Parathyroid adenoma (tissue), 2 donors: ENCODE data around the gene CDRT4.

Experiments used
- H2AFZ ChIP-seq: fragments of 300-600 bp; sonication (generic); one replicate; pipeline ENCODE4 v1.7.0; 2017; ENCODE audit warnings: antibody characterized with exemption, mild to moderate bottlenecking
- H3K27ac ChIP-seq: fragments of 300-600 bp; sonication (generic); one replicate; pipeline ENCODE4 v1.7.0; 2017
- H3K27me3 ChIP-seq: fragments of 300-600 bp; sonication (generic); one replicate; pipeline ENCODE4 v1.7.0; 2017; ENCODE audit warnings: low read length; ENCODE audit not compliant: control insufficient read depth, insufficient read depth
- H3K36me3 ChIP-seq: fragments of 300-600 bp; sonication (generic); one replicate; pipeline ENCODE4 v1.7.0; 2017; ENCODE audit warnings: low read length; ENCODE audit not compliant: control insufficient read depth, insufficient read depth
- H3K4me1 ChIP-seq: fragments of 300-600 bp; sonication (generic); one replicate; pipeline ENCODE4 v1.7.0; 2017; ENCODE audit warnings: control low read depth
- H3K4me2 ChIP-seq: fragments of 300-600 bp; sonication (generic); one replicate; pipeline ENCODE4 v1.7.0; 2017; ENCODE audit warnings: low read length
- H3K4me3 ChIP-seq: fragments of 300-600 bp; sonication (generic); one replicate; pipeline ENCODE4 v1.7.0; 2017; ENCODE audit warnings: low read depth, low read length
- H3K79me2 ChIP-seq: fragments of 300-600 bp; sonication (generic); one replicate; pipeline ENCODE4 v1.7.0; 2017; ENCODE audit warnings: control low read depth
- H3K9ac ChIP-seq: fragments of 300-600 bp; sonication (generic); one replicate; pipeline ENCODE4 v1.7.0; 2017; ENCODE audit warnings: mild to moderate bottlenecking
- H3K9me3 ChIP-seq: fragments of 300-600 bp; sonication (generic); one replicate; pipeline ENCODE4 v1.7.0; 2017; ENCODE audit warnings: low read length; ENCODE audit not compliant: control insufficient read depth
- CTCF ChIP-seq: fragments of 300-600 bp; sonication (generic); IDR thresholded peaks from one replicate; pipeline ENCODE4 v1.7.0; 2017; ENCODE audit warnings: antibody characterized with exemption, mild to moderate bottlenecking
- donor health status: primary hyperparathyroidism.

The CDRT4 gene

DNA sequence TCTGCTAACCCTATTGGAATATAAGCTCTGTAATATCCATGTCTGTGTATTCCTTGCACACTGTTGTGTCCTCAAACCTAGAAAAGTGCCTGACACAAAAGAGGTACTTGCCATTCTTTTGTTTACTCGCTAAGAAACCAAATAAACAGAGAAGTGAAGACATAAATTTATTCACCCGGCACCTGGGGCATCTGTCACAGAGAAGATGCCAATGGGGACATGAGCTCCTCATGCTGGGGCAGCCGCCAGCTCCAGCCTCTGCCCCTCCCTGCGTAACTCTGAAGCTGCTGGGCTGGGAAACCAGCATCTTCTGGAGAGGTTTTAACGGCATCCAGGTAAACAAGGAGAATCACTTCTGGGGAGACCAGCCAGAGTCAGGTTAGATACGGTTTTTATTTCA is 15.1 kb upstream of the CDRT4 start:
- Histone ChIP-seq H3K4me3 (no peak overlapping the region), H3K9me3 (no peaks in the 10 kb centered on the region), H3K4me1 (no peaks in the 10 kb centered on the region), H3K9ac (no peak overlapping the region), H3K36me3 (no peaks in the 10 kb centered on the region), H3K79me2 (no peaks in the 10 kb centered on the region), H3K4me2 (no peak overlapping the region), H2AFZ (no peak overlapping the region), H3K27me3 (no peaks in the 10 kb centered on the region), H3K27ac (no peak overlapping the region)
- TF ChIP-seq CTCF: no peak

GRCh38 chr17:15481481-15481880 is 14.1 kb upstream of the CDRT4 start:
- Histone ChIP-seq H3K4me1 (no peaks in the 10 kb centered on the region), H3K36me3 (no peaks in the 10 kb centered on the region), H3K9ac (no peak overlapping the region), H3K9me3 (no peaks in the 10 kb centered on the region), H3K27ac (no peak overlapping the region), H3K4me3 (no peak overlapping the region), H3K4me2 (no peak overlapping the region), H2AFZ (no peak overlapping the region), H3K79me2 (no peaks in the 10 kb centered on the region), H3K27me3 (no peaks in the 10 kb centered on the region)
- no peak for TF ChIP-seq CTCF

GRCh38 chr17:15480204-15480603 is 12.8 kb upstream of the CDRT4 start:
- H2AFZ ChIP-seq: no peak overlapping the region
- no peaks in the 10 kb centered on the region for H3K79me2 ChIP-seq
- no peak for TF ChIP-seq CTCF
- no peak overlapping the region for H3K27ac ChIP-seq
- H3K4me2 ChIP-seq: no peak overlapping the region
- H3K36me3 ChIP-seq: no peaks in the 10 kb centered on the region
- no peak overlapping the region for H3K4me3 ChIP-seq
- no peak overlapping the region for H3K9ac ChIP-seq
- H3K4me1 ChIP-seq: no peaks in the 10 kb centered on the region
- H3K9me3 ChIP-seq: no peaks in the 10 kb centered on the region
- no peaks in the 10 kb centered on the region for H3K27me3 ChIP-seq

DNA sequence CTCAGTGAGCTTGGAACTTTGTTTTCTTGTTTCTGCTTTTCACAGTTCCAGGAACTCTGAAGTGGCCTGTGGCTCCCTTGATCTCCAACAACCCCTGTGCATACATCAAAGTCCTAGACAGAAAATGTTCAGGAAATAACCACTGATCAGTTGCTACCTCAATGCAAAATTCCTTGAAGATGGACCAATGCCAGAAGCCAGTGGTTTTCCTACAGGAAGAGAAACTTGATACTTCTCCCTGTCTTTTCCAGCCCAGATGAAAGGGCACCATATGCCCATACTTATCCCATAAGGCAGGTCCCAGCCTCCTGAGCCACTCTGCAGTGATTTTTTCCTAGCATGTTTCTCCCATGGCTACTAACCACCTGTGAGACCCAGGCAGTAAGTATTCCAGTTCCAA is 12.3 kb upstream of the CDRT4 start:
- no peaks in the 10 kb centered on the region for H3K4me1 ChIP-seq
- H3K27ac ChIP-seq: no peak overlapping the region
- no peak overlapping the region for H3K4me3 ChIP-seq
- TF ChIP-seq CTCF: no peak
- H3K79me2 ChIP-seq: no peaks in the 10 kb centered on the region
- H3K4me2 ChIP-seq: no peak overlapping the region
- H3K27me3 ChIP-seq: no peaks in the 10 kb centered on the region
- H3K9ac ChIP-seq: no peak overlapping the region
- H3K36me3 ChIP-seq: no peaks in the 10 kb centered on the region
- H3K9me3 ChIP-seq: no peaks in the 10 kb centered on the region
- H2AFZ ChIP-seq: no peak overlapping the region

DNA sequence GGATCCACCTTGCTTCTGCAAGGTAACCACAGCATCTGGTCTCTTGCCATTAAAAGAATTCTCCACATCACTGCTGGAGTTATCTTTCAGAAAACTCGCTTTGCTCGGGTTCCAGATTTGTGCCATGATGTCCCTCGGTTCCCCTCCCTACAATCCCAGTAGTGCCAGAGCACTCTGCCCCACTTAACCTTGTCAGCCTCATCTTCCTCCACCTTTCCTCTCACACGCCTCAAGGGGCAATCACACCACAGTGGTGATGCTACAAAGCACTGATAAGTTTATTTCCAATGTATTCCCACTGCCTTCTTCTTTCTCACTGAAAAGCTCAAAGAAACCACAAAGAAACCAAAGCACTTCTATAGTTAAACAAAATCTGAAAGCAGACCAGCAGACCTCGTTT is 11.4 kb upstream of the CDRT4 start:
- no peak overlapping the region for H3K4me3 ChIP-seq
- no peaks in the 10 kb centered on the region for H3K9me3 ChIP-seq
- no peak overlapping the region for H3K9ac ChIP-seq
- H3K36me3 ChIP-seq: no peaks in the 10 kb centered on the region
- no peaks in the 10 kb centered on the region for H3K4me1 ChIP-seq
- no peaks in the 10 kb centered on the region for H3K79me2 ChIP-seq
- no peak overlapping the region for H3K27ac ChIP-seq
- no peaks in the 10 kb centered on the region for H3K27me3 ChIP-seq
- TF ChIP-seq CTCF: no peak
- H3K4me2 ChIP-seq: no peak overlapping the region
- H2AFZ ChIP-seq: no peak overlapping the region
